Eye (tissue), 1 donor: ENCODE measurements around the gene FASN.

Experiments used
- DNase-seq: peaks from one replicate; pipeline ENCODE4 v3.0.0-alpha.2; 2015

FASN gene

GRCh38 chr17:82086941-82087906 is 10.8 kb downstream of the FASN start:
- no peak for DNase-seq

GRCh38 chr17:82085931-82086764 is 11.9 kb downstream of the FASN start:
- no peak for DNase-seq

- DNase-seq = no peak
These were observed 12.8 kb downstream of the FASN start for GRCh38 chr17:82085031-82085861.

- DNase-seq = no peak
These were observed 13.5 kb downstream of the FASN start for GRCh38 chr17:82084373-82085030.

- DNase-seq = no peak
These were observed 14.3 kb downstream of the FASN start for GRCh38 chr17:82083533-82084359.

GRCh38 chr17:82083009-82083408 is 15.0 kb downstream of the FASN start:
- no peak for DNase-seq

- DNase-seq = no peak
These were observed 15.6 kb downstream of the FASN start for GRCh38 chr17:82082456-82082855.

- no peak for DNase-seq
These were observed 16.1 kb downstream of the FASN start for GRCh38 chr17:82081966-82082365.

- DNase-seq = no peak
These were observed 16.5 kb downstream of the FASN start for GRCh38 chr17:82081546-82081945.

GRCh38 chr17:82080789-82081464 is 17.1 kb downstream of the FASN start:
- DNase-seq = no peak

GRCh38 chr17:82080048-82080788 is 17.8 kb downstream of the FASN start:
- no peak for DNase-seq

- no peak for DNase-seq
These were observed 18.9 kb downstream of the FASN start for GRCh38 chr17:82079001-82079677.

GRCh38 chr17:82078433-82078832 is 19.6 kb downstream of the FASN start:
- DNase-seq = no peak

- no peak for DNase-seq
These were observed 20.2 kb downstream of the FASN start for GRCh38 chr17:82077617-82078358.

GRCh38 chr17:82076785-82077591 is 21.0 kb downstream of the FASN start:
- DNase-seq = no peak

GRCh38 chr17:82076018-82076784 is 21.8 kb downstream of the FASN start:
- DNase-seq = no peak

GRCh38 chr17:82073446-82073845 is 24.6 kb downstream of the FASN start:
- DNase-seq = no peak
